ENCODE data around the gene NTNG2. TPM values are rescaled to one million over a fixed set of nuclear protein-coding genes. Genes with fewer than 3 reads are reported as not detected.

The NTNG2 gene
- total and polyA plus RNA-seq, 9 of the 15 experiments (the other 6 are each of a cell fraction or from before 2014, with no cell fraction given): 0.01 to 0.11 (median 0.09) TPM; not detected in 6

GRCh38 chr9:132117694-132118093 is 44.2 kb upstream of the NTNG2 start:
- Histone ChIP-seq H3K79me2 (ENCODE audit: control insufficient read depth, insufficient read depth, low read length) (no peaks in the 10 kb centered on the region), H2AFZ (ENCODE audit: low read depth, low read length) (no peak overlapping the region), H3K4me3 (no peak overlapping the region), H3K9ac (ENCODE audit: insufficient read depth in 1 of 2, low read depth in 2 of 2, low read length in 2 of 2) (no peak overlapping the region), H3K4me1 (replicated peaks in 1 of 2; ENCODE audit: control insufficient read depth in 2 of 2, insufficient read depth in 2 of 2, low read length in 2 of 2) (0 out of 5 replicates have a peak, but pooled peaks cover 0 to 2% of the 10 kb centered on the region in 2 experiments), H4K20me1 (replicated peaks; ENCODE audit: control insufficient read depth, insufficient read depth, low read length) (peaks cover 6% of the 10 kb centered on the region; the same call in 1 of the 2 replicates), H3K27ac (ENCODE audit: extremely low read depth, low read depth, low read length) (no peak overlapping the region), H3K36me3 (ENCODE audit: control insufficient read depth, insufficient read depth, low read length) (no peaks in the 10 kb centered on the region), H3K9me3 (replicated peaks; ENCODE audit: control insufficient read depth, insufficient read depth, low read depth, low read length) (no peaks in the 10 kb centered on the region), H3K4me2 (ENCODE audit: insufficient read depth, low read length) (no peak overlapping the region), H3K9me1 (ENCODE audit: control insufficient read depth, insufficient read depth, low read length) (no peaks in the 10 kb centered on the region), H3K27me3 (ENCODE audit: control insufficient read depth in 2 of 2, insufficient read depth in 2 of 2, low read length in 2 of 2) (peaks cover 0 to 11% of the 10 kb centered on the region in 2 experiments; a peak in 2 of 5 replicates)
- ATAC-seq (no peak), FAIRE-seq (no peak), DNase-seq (ENCODE audit: extremely low read depth in 1 of 4, low spot score in 3 of 4) (no peak)
- BruUV-seq (replicated peaks): no TSS peak
- TF ChIP-seq TAF1 (IDR thresholded peaks at IDR 0.05; ENCODE audit: control insufficient read depth, extremely low read depth, insufficient read depth, low read length, severe bottlenecking): no peak
- TF ChIP-seq EP300 (IDR thresholded peaks at IDR 0.05; ENCODE audit: low read length): no peak
- no peak for TF ChIP-seq ARID1B (IDR thresholded peaks at IDR 0.05)
- TF ChIP-seq KHSRP (IDR thresholded peaks at IDR 0.05): no peak
- TF ChIP-seq NKRF (IDR thresholded peaks at IDR 0.05; ENCODE audit: borderline replicate concordance): no peak
- TF ChIP-seq CCAR2 (IDR thresholded peaks at IDR 0.05; ENCODE audit: low read depth, low read length): no peak
- no peak for TF ChIP-seq ZNF184 (CRISPR knock-in tag; IDR thresholded peaks at IDR 0.05)
- TF ChIP-seq NBN (IDR thresholded peaks at IDR 0.05; ENCODE audit: low read depth): no peak
- no peak for TF ChIP-seq JUNB (CRISPR knock-in tag; conservative IDR thresholded peaks at IDR 0.05)
- CTCF ChIA-PET (ENCODE audit: low intra/inter-chr PET ratio): no interaction called here
- POLR2A ChIA-PET: interaction anchor here (0.6 to 0.7 kb wide), 4 partner anchors 32 to 1279 kb away, joined by 3 read pairs; no protein-coding TSS in a partner anchor
- in situ Hi-C loops (cut with MboI) (no loop called here), intact Hi-C loops (cut with micrococcal nuclease) (no loop called here)
- 4% methylated on average over 3 of the region's 3 CpGs for WGBS (ENCODE audit: insufficient coverage, low coverage, missing lambda C conversion rate)
